Dendritic cell treated with granulocyte-macrophage colony-stimulating factor and Interleukin-4, amounts not matched to agents 40 ng/mL and 50 ng/mL, for 4 days (primary cell): Measurements from ENCODE around the gene SHISA2.

Experiments
- H3K27ac Mint-ChIP-seq: one replicate; pipeline ENCODE4 v1.8.0; 2022; ENCODE audit warnings: mild to moderate bottlenecking, mixed read lengths
- H3K27me3 Mint-ChIP-seq: one replicate; pipeline ENCODE4 v1.8.0; 2022; ENCODE audit warnings: mild to moderate bottlenecking, mixed read lengths
- H3K36me3 Mint-ChIP-seq: one replicate; pipeline ENCODE4 v1.8.0; 2022; ENCODE audit warnings: low read depth, mixed read lengths
- H3K4me1 Mint-ChIP-seq: one replicate; pipeline ENCODE4 v1.8.0; 2022; ENCODE audit warnings: low read depth, mixed read lengths
- H3K4me3 Mint-ChIP-seq: one replicate; pipeline ENCODE4 v1.8.0; 2022; ENCODE audit warnings: mild to moderate bottlenecking, moderate library complexity, mixed read lengths
- H3K9me3 Mint-ChIP-seq: one replicate; pipeline ENCODE4 v1.8.0; 2022; ENCODE audit warnings: mixed read lengths
- intact Hi-C: fragments of 100-400 bp; cut with micrococcal nuclease; formaldehyde crosslinking; loops from one replicate; pipeline ENCODE4 v1.15.0; 2022

The SHISA2 gene

GRCh38 chr13:26061256-26061655, 9.4 kb upstream of the SHISA2 start:
- H3K27me3 Mint-ChIP-seq, result peaks cover 7% of the 10 kb centered on the region
- H3K36me3 Mint-ChIP-seq, result no peaks in the 10 kb centered on the region
- H3K4me3 Mint-ChIP-seq, result no peak overlapping the region
- H3K27ac Mint-ChIP-seq, result no peak overlapping the region
- H3K4me1 Mint-ChIP-seq, result no peaks in the 10 kb centered on the region
- H3K9me3 Mint-ChIP-seq, result no peaks in the 10 kb centered on the region
- intact Hi-C loops, result loop anchor here (5.0 kb wide), 2 partner anchors 234 to 489 kb away; no protein-coding TSS in a partner anchor

- Mint-ChIP-seq H3K4me3 (no peak overlapping the region), H3K27ac (no peak overlapping the region), H3K4me1 (no peaks in the 10 kb centered on the region), H3K36me3 (no peaks in the 10 kb centered on the region), H3K9me3 (no peaks in the 10 kb centered on the region), H3K27me3 (peaks cover 6% of the 10 kb centered on the region)
- intact Hi-C loops, result loop anchor here (5.0 kb wide), 2 partner anchors 233 to 488 kb away; no protein-coding TSS in a partner anchor
Measured at GRCh38 chr13:26060357-26060756, 8.5 kb upstream of the SHISA2 start.

- Mint-ChIP-seq H3K36me3 (no peaks in the 10 kb centered on the region), H3K27me3 (peaks cover 12% of the 10 kb centered on the region), H3K4me3 (no peak overlapping the region), H3K4me1 (no peaks in the 10 kb centered on the region), H3K9me3 (no peaks in the 10 kb centered on the region), H3K27ac (no peak overlapping the region)
- intact Hi-C loops, result no loop called here
Measured at GRCh38 chr13:26058704-26059103, 6.9 kb upstream of the SHISA2 start.

- Mint-ChIP-seq H3K36me3 (no peaks in the 10 kb centered on the region), H3K4me1 (no peaks in the 10 kb centered on the region), H3K27me3 (peaks cover 46% of the 10 kb centered on the region), H3K4me3 (no peak overlapping the region), H3K9me3 (no peaks in the 10 kb centered on the region), H3K27ac (no peak overlapping the region)
- intact Hi-C loops, result no loop called here
Measured at GRCh38 chr13:26054896-26055295, 3.1 kb upstream of the SHISA2 start.

- Mint-ChIP-seq H3K36me3 (no peaks in the 10 kb centered on the region), H3K27ac (no peak overlapping the region), H3K27me3 (peaks cover 55% of the 10 kb centered on the region), H3K9me3 (no peaks in the 10 kb centered on the region), H3K4me1 (no peaks in the 10 kb centered on the region), H3K4me3 (no peak overlapping the region)
- intact Hi-C loops, result no loop called here
Measured at GRCh38 chr13:26053418-26053980, 1.7 kb upstream of the SHISA2 start.

GRCh38 chr13:26052337-26052736, 521 bp upstream of the SHISA2 start:
- no peak overlapping the region for H3K27ac Mint-ChIP-seq
- intact Hi-C loops, result no loop called here

GRCh38 chr13:26051231-26051656, 572 bp downstream of the SHISA2 start:
- Mint-ChIP-seq H3K27me3 (peaks cover 59% of the 10 kb centered on the region), H3K27ac (no peak overlapping the region), H3K4me3 (no peak overlapping the region), H3K4me1 (no peaks in the 10 kb centered on the region), H3K36me3 (no peaks in the 10 kb centered on the region), H3K9me3 (no peaks in the 10 kb centered on the region)
- intact Hi-C loops, result no loop called here

More at GRCh38 chr13:26052337-26052736, 521 bp upstream of the SHISA2 start:
- Mint-ChIP-seq H3K9me3 (no peaks in the 10 kb centered on the region), H3K4me1 (no peaks in the 10 kb centered on the region), H3K27me3 (peaks cover 56% of the 10 kb centered on the region), H3K36me3 (no peaks in the 10 kb centered on the region), H3K4me3 (no peak overlapping the region)

GRCh38 chr13:26050568-26051230, 1.1 kb downstream of the SHISA2 start:
- intact Hi-C loops, result no loop called here
- peaks cover 59% of the 10 kb centered on the region for H3K27me3 Mint-ChIP-seq

GRCh38 chr13:26048741-26049140, 3.1 kb downstream of the SHISA2 start:
- H3K27ac Mint-ChIP-seq, result no peak overlapping the region
- peaks cover 54% of the 10 kb centered on the region for H3K27me3 Mint-ChIP-seq
- no peaks in the 10 kb centered on the region for H3K4me1 Mint-ChIP-seq
- intact Hi-C loops, result no loop called here
- H3K36me3 Mint-ChIP-seq, result no peaks in the 10 kb centered on the region
- no peak overlapping the region for H3K4me3 Mint-ChIP-seq
- H3K9me3 Mint-ChIP-seq, result no peaks in the 10 kb centered on the region

More at GRCh38 chr13:26050568-26051230, 1.1 kb downstream of the SHISA2 start:
- Mint-ChIP-seq H3K9me3 (no peaks in the 10 kb centered on the region), H3K4me3 (no peak overlapping the region), H3K36me3 (no peaks in the 10 kb centered on the region), H3K4me1 (no peaks in the 10 kb centered on the region), H3K27ac (no peak overlapping the region)

GRCh38 chr13:26047040-26047439, 4.8 kb downstream of the SHISA2 start:
- intact Hi-C loops, result no loop called here
- Mint-ChIP-seq H3K36me3 (no peaks in the 10 kb centered on the region), H3K4me3 (no peak overlapping the region), H3K9me3 (no peaks in the 10 kb centered on the region), H3K27ac (no peak overlapping the region), H3K27me3 (peaks cover 37% of the 10 kb centered on the region), H3K4me1 (no peaks in the 10 kb centered on the region)

- no peaks in the 10 kb centered on the region for H3K9me3 Mint-ChIP-seq
- H3K27ac Mint-ChIP-seq, result no peak overlapping the region
- H3K36me3 Mint-ChIP-seq, result no peaks in the 10 kb centered on the region
- no peaks in the 10 kb centered on the region for H3K4me1 Mint-ChIP-seq
- H3K27me3 Mint-ChIP-seq, result peaks cover 33% of the 10 kb centered on the region
- no peak overlapping the region for H3K4me3 Mint-ChIP-seq
- intact Hi-C loops, result no loop called here
Measured at GRCh38 chr13:26046639-26047038, 5.2 kb downstream of the SHISA2 start.

GRCh38 chr13:26045142-26045541, 6.7 kb downstream of the SHISA2 start:
- Mint-ChIP-seq H3K36me3 (no peaks in the 10 kb centered on the region), H3K4me3 (no peak overlapping the region), H3K4me1 (no peaks in the 10 kb centered on the region), H3K27me3 (peaks cover 21% of the 10 kb centered on the region), H3K27ac (no peak overlapping the region), H3K9me3 (no peaks in the 10 kb centered on the region)
- intact Hi-C loops, result no loop called here

- Mint-ChIP-seq H3K4me1 (no peaks in the 10 kb centered on the region), H3K27me3 (peaks cover 9% of the 10 kb centered on the region), H3K27ac (no peak overlapping the region), H3K4me3 (no peak overlapping the region), H3K9me3 (no peaks in the 10 kb centered on the region), H3K36me3 (no peaks in the 10 kb centered on the region)
- intact Hi-C loops, result no loop called here
Measured at GRCh38 chr13:26042785-26043184, 9.0 kb downstream of the SHISA2 start.

- H3K27me3 Mint-ChIP-seq, result peaks cover 2% of the 10 kb centered on the region
- no peaks in the 10 kb centered on the region for H3K4me1 Mint-ChIP-seq
- no peaks in the 10 kb centered on the region for H3K9me3 Mint-ChIP-seq
- no peak overlapping the region for H3K4me3 Mint-ChIP-seq
- intact Hi-C loops, result no loop called here
- H3K27ac Mint-ChIP-seq, result no peak overlapping the region
- no peaks in the 10 kb centered on the region for H3K36me3 Mint-ChIP-seq
Measured at GRCh38 chr13:26041444-26041843, 10.4 kb downstream of the SHISA2 start.
